ENCODE measurements around the gene MACF1. TPM values are rescaled to one million over a fixed set of nuclear protein-coding genes. Genes with fewer than 3 reads are reported as not detected.
"Not testable (repeated sequence)": the region's sequence is repeated elsewhere in the genome, so short reads cannot be mapped to it uniquely, and the experiment has no call there.

MACF1 gene
- total RNA-seq, 1 donor: 218 TPM

- H3K9me3 ChIP-seq (ENCODE audit: low read depth, low read length); H3K27me3 ChIP-seq (ENCODE audit: insufficient read depth, low read length); H3K4me3 ChIP-seq (ENCODE audit: low read length); H3K4me1 ChIP-seq (ENCODE audit: insufficient read depth, low read length): not testable (repeated sequence)
Measured at GRCh38 chr1:39450041-39450440, 245.5 kb downstream of the MACF1 start.

DNA sequence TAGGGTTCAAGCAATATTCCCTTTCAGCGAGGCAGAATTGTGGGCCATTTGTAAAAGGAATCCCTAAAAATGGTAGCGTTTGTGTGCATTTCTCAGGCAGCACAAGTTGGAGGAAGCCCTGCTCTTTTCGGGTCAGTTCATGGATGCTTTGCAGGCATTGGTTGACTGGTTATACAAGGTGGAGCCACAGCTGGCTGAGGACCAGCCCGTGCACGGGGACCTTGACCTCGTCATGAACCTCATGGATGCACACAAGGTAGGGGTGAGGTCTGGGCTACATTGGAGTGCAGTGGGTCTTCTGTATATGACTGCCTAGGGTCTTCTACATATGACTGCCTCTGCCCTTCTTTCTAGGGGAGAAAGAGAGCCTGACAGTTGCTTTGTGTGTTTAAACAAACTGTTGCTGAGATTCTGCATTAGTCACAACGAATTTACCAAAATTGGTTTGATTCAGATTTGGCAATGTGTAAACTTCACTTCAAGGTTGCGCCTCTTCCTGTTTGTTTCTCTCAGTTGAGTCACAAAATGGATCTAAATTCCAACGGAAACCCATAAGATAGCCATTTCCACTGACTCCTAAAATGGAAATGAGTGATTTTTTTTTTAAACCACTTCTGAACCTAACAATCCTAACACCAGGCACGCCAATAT is 246.6 kb downstream of the MACF1 start:
- H3K9me3 ChIP-seq (ENCODE audit: low read depth, low read length): no peaks in the 10 kb centered on the region
- H3K4me1 ChIP-seq (ENCODE audit: insufficient read depth, low read length): no peaks in the 10 kb centered on the region
- no peak overlapping the region for H3K4me3 ChIP-seq (ENCODE audit: low read length)
- H3K27me3 ChIP-seq (ENCODE audit: insufficient read depth, low read length): no peaks in the 10 kb centered on the region

GRCh38 chr1:39452081-39452480 is 247.6 kb downstream of the MACF1 start:
- Histone ChIP-seq H3K4me3 (ENCODE audit: low read length) (no peak overlapping the region), H3K9me3 (ENCODE audit: low read depth, low read length) (no peaks in the 10 kb centered on the region), H3K4me1 (ENCODE audit: insufficient read depth, low read length) (no peaks in the 10 kb centered on the region), H3K27me3 (ENCODE audit: insufficient read depth, low read length) (no peaks in the 10 kb centered on the region)

GRCh38 chr1:39452540-39452939 is 248.0 kb downstream of the MACF1 start:
- Histone ChIP-seq H3K4me3 (ENCODE audit: low read length) (no peak overlapping the region), H3K27me3 (ENCODE audit: insufficient read depth, low read length) (no peaks in the 10 kb centered on the region), H3K9me3 (ENCODE audit: low read depth, low read length) (no peaks in the 10 kb centered on the region), H3K4me1 (ENCODE audit: insufficient read depth, low read length) (no peaks in the 10 kb centered on the region)

DNA sequence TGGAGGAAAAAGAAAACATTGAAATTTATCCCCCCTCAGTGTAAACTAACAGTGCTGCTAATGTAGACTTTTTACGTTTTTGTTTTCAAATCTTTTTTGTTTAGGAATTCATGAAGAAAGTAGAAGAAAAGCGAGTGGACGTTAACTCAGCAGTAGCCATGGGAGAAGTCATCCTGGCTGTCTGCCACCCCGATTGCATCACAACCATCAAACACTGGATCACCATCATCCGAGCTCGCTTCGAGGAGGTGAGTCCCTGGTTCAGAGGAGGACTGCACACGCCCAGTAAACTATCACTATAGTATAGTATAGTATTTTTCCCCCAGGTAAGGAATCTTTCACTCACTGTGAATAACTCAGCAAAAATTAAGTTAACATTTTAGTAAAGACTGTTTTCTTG is 249.1 kb downstream of the MACF1 start:
- H3K9me3 ChIP-seq (ENCODE audit: low read depth, low read length): no peaks in the 10 kb centered on the region
- H3K27me3 ChIP-seq (ENCODE audit: insufficient read depth, low read length): no peaks in the 10 kb centered on the region
- no peak overlapping the region for H3K4me3 ChIP-seq (ENCODE audit: low read length)
- no peaks in the 10 kb centered on the region for H3K4me1 ChIP-seq (ENCODE audit: insufficient read depth, low read length)

GRCh38 chr1:39458991-39459390 is 254.5 kb downstream of the MACF1 start:
- H3K27me3 ChIP-seq (ENCODE audit: insufficient read depth, low read length): no peaks in the 10 kb centered on the region
- H3K4me3 ChIP-seq (ENCODE audit: low read length): no peak overlapping the region
- H3K4me1 ChIP-seq (ENCODE audit: insufficient read depth, low read length): no peaks in the 10 kb centered on the region
- H3K9me3 ChIP-seq (ENCODE audit: low read depth, low read length): no peaks in the 10 kb centered on the region

- Histone ChIP-seq H3K27me3 (ENCODE audit: insufficient read depth, low read length) (no peaks in the 10 kb centered on the region), H3K9me3 (ENCODE audit: low read depth, low read length) (no peaks in the 10 kb centered on the region), H3K4me1 (ENCODE audit: insufficient read depth, low read length) (no peaks in the 10 kb centered on the region), H3K4me3 (ENCODE audit: low read length) (no peak overlapping the region)
Measured at GRCh38 chr1:39462074-39462473, 257.6 kb downstream of the MACF1 start.

GRCh38 chr1:39466413-39467107 is 262.1 kb downstream of the MACF1 start:
- Histone ChIP-seq H3K27me3 (ENCODE audit: insufficient read depth, low read length) (no peaks in the 10 kb centered on the region), H3K4me1 (ENCODE audit: insufficient read depth, low read length) (no peaks in the 10 kb centered on the region), H3K4me3 (ENCODE audit: low read length) (no peak overlapping the region), H3K9me3 (ENCODE audit: low read depth, low read length) (no peaks in the 10 kb centered on the region)

DNA sequence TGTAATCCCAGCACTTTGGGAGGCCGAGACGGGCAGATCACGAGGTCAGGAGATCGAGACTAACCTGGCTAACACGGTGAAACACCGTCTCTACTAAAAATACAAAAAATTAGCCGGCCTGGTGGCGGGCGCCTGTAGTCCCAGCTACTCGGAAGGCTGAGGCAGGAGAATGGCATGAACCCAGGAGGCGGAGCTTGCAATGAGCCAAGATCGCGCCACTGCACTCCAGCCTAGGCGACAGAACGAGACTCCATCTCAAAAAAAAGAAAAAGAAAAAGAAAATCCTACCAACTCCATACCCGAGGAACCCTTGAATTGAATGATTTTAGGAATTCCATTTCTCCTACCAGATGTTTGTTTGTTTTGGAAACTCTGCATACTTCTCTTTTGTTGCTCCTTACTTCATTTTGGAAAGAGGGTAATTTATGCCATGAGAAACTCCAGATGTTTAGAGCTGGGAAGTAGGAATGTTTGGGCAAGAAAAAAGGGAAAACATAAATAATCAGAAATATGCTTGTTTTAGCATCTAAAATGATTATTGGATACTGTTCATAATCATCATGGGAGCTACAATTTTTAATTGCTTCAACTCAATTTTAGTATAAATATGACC is 262.7 kb downstream of the MACF1 start:
- H3K9me3 ChIP-seq (ENCODE audit: low read depth, low read length); H3K4me1 ChIP-seq (ENCODE audit: insufficient read depth, low read length): not testable (repeated sequence)

DNA sequence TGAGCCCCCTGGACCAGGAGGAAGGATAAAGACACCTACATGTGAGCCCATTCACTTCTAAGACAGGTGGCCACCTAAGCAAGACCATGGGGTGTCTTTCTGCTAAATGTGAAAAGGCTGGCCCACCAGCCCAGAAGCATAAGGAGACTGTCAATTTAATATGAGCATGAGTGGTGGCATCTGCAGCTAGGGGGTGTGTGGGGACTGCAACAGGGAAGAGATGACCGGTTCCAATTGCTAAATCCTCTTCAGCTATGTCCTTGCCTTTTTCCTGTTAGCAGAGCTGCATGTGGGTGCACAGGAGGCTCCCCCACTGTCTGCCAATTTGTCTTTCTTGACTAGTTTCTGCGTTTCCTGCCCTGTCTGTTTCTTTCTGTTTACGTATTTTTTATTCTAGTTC is 264.7 kb downstream of the MACF1 start:
- Histone ChIP-seq H3K9me3 (ENCODE audit: low read depth, low read length) (no peaks in the 10 kb centered on the region), H3K27me3 (ENCODE audit: insufficient read depth, low read length) (no peaks in the 10 kb centered on the region), H3K4me3 (ENCODE audit: low read length) (no peak overlapping the region), H3K4me1 (ENCODE audit: insufficient read depth, low read length) (no peaks in the 10 kb centered on the region)

More for the DNA sequence above, 262.7 kb downstream of the MACF1 start:
- H3K4me3 ChIP-seq (ENCODE audit: low read length); H3K27me3 ChIP-seq (ENCODE audit: insufficient read depth, low read length): not testable (repeated sequence)

DNA sequence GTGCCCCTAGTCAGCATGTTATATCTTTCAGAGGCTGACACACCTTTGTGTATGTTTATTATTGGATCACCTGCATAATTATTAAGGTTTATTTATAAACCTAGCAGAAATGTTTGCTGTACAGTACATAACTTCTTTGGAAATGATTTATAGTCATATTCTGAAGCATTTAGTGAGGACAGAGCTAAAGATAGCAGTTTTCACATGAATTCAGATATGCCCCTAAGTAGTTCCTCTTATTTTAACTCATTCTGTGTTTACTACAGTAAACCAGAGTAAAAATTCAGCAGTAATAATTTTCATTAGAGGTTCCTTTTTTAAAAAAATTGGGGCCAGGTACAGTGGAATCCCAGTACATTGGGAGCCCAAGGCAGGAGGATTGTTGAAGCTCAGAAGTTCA is 265.5 kb downstream of the MACF1 start:
- H3K4me1 ChIP-seq (ENCODE audit: insufficient read depth, low read length): no peaks in the 10 kb centered on the region
- no peak overlapping the region for H3K4me3 ChIP-seq (ENCODE audit: low read length)
- no peaks in the 10 kb centered on the region for H3K27me3 ChIP-seq (ENCODE audit: insufficient read depth, low read length)
- H3K9me3 ChIP-seq (ENCODE audit: low read depth, low read length): no peaks in the 10 kb centered on the region

DNA sequence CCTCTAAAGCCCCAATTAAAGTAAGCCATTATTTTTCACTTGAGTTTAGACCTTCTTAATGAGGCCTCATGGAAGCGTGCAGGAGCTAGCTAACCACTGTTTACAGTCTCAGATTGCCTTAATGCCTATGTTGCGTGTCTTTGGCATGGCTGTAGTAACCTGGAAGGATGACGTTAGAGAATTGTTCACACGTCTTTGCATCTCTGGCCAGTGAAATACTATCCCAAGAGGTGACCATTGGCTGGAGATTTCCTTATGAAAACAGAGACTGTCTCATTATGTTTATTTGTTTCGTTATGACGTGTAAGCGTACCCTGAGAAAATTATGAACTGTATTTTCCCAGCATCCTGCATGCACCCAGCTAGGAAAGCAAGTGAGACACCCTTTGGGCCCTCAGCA is 268.3 kb downstream of the MACF1 start:
- no peak overlapping the region for H3K4me3 ChIP-seq (ENCODE audit: low read length)
- no peaks in the 10 kb centered on the region for H3K27me3 ChIP-seq (ENCODE audit: insufficient read depth, low read length)
- no peaks in the 10 kb centered on the region for H3K4me1 ChIP-seq (ENCODE audit: insufficient read depth, low read length)

GRCh38 chr1:39473324-39473723 is 268.8 kb downstream of the MACF1 start:
- no peak overlapping the region for H3K4me3 ChIP-seq (ENCODE audit: low read length)
- no peaks in the 10 kb centered on the region for H3K4me1 ChIP-seq (ENCODE audit: insufficient read depth, low read length)
- no peaks in the 10 kb centered on the region for H3K27me3 ChIP-seq (ENCODE audit: insufficient read depth, low read length)
- no peaks in the 10 kb centered on the region for H3K9me3 ChIP-seq (ENCODE audit: low read depth, low read length)

More for the DNA sequence above, 268.3 kb downstream of the MACF1 start:
- no peaks in the 10 kb centered on the region for H3K9me3 ChIP-seq (ENCODE audit: low read depth, low read length)

DNA sequence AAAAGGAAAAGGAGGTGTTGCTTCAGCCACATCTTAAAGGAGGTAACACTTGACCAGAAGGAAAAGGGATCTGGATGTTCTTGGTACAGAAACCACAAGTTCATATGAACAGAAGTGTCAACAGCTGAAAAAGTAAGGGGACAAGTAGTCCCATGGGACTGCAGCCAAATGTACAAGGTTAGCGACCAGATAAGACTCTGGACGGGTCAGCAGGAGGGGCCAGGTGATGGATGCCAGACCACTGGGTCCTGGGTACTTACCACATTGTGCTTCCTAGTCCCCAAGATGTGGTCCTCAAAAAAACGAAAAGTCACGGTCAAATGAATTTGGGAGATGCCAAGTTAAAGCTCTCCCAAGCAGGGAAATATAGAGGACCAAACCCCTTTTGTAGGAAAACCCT is 270.3 kb downstream of the MACF1 start:
- Histone ChIP-seq H3K27me3 (ENCODE audit: insufficient read depth, low read length) (no peaks in the 10 kb centered on the region), H3K9me3 (ENCODE audit: low read depth, low read length) (no peaks in the 10 kb centered on the region), H3K4me1 (ENCODE audit: insufficient read depth, low read length) (no peaks in the 10 kb centered on the region)

DNA sequence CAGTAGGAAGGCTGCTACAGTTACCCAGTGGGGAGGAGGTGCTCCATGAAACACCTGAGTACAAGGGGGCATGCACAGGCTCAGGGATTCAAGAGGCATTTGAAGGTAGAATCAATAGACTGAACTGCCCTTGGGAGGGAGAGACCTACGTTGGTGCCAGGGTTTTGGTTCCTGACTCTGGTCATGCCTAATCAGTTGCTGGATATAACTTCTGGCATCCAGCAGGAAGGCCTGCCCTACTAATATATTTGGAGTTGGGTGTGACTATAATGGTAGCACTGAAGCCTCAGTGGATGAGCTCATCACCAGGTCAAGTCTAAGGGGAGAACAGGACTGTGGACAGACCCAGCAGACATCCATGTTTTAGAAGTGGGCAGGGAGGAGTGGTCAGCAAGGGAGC is 271.1 kb downstream of the MACF1 start:
- not testable (repeated sequence) for H3K4me3 ChIP-seq (ENCODE audit: low read length); H3K27me3 ChIP-seq (ENCODE audit: insufficient read depth, low read length); H3K9me3 ChIP-seq (ENCODE audit: low read depth, low read length); H3K4me1 ChIP-seq (ENCODE audit: insufficient read depth, low read length)

More for the DNA sequence above, 270.3 kb downstream of the MACF1 start:
- H3K4me3 ChIP-seq (ENCODE audit: low read length): no peak overlapping the region
